ENCODE results near the gene SLC6A17. TPM values are rescaled to one million over a fixed set of nuclear protein-coding genes. Genes with fewer than 3 reads are reported as not detected.

The SLC6A17 gene
- total RNA-seq, 2 experiments from 2014 or later, result 0.04 to 0.10 TPM

DNA sequence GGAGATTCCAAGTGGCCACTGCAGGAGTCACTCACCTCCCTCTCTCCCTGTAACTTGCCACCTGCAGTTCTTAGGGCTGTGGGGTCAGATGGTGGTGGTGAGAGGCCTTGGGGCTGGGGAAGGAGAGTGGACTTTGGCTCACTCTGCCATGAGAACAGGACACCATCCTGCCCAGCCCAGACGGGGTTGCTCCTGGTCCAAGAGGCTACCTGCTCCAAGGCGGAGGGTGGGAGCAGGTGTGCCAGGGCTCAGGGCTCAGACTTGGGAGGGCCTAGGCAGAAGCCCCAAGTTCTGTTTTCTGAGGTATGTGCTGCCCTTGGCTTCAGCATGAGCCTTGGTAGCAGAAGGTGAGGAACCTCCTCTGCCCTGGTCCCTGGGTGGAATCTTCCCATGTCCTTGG lies 48.5 kb downstream of the SLC6A17 start:
- DNase-seq, result no peak
- H3K27me3 Mint-ChIP-seq, result no peaks in the 10 kb centered on the region
- no peak overlapping the region for H3K4me3 Mint-ChIP-seq
- no peaks in the 10 kb centered on the region for H3K9me3 Mint-ChIP-seq
- no peak overlapping the region for H3K27ac Mint-ChIP-seq
- H3K36me3 Mint-ChIP-seq, result no peaks in the 10 kb centered on the region
- H3K4me1 Mint-ChIP-seq, result peaks cover 11% of the 10 kb centered on the region

DNA sequence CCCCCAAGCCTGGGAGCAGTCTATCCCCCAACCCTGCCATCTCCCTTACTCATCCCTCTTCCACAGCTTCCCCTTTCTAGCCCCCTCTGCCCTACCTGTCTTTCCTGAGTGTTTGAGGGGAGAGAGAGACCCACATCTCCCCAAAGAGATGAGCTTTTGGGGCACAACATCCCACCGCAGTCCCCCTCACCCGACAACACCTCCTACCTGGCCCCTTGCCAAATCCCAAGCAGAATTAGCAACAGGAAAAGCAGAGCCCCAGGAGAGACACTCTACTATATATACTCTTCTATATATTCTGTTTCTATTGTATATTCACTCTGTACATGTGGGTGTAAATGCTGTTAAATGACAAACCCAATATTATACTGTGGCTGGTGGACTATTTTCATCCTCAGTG lies 49.9 kb downstream of the SLC6A17 start:
- H3K27ac Mint-ChIP-seq, result no peak overlapping the region
- no peaks in the 10 kb centered on the region for H3K9me3 Mint-ChIP-seq
- DNase-seq, result no peak
- H3K4me1 Mint-ChIP-seq, result peaks cover 12% of the 10 kb centered on the region
- no peaks in the 10 kb centered on the region for H3K27me3 Mint-ChIP-seq
- H3K36me3 Mint-ChIP-seq, result no peaks in the 10 kb centered on the region
- no peak overlapping the region for H3K4me3 Mint-ChIP-seq

DNA sequence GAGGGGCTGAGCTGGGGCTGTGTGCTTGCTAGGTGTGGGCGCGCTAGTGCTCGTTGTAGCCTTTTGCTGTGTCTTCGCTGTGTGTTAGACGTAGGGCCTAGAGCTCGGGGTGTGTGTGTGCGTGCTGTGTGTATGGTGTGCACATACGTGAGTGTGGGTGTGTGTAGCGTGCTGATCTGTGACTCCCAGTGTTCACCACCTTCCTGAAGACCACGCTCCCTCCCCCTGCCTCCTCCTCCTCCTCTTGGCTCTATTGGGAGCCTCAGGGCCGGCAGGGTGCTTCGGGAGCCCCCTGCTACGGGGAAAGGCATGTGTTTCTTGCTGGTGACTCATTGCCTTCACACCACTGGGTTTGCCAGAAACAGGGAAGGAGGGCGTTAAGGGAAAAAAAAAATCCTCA lies 50.4 kb downstream of the SLC6A17 start:
- Mint-ChIP-seq H3K27ac (no peak overlapping the region), H3K27me3 (no peaks in the 10 kb centered on the region), H3K4me1 (peaks cover 12% of the 10 kb centered on the region), H3K36me3 (no peaks in the 10 kb centered on the region), H3K9me3 (no peaks in the 10 kb centered on the region), H3K4me3 (no peak overlapping the region)
- DNase-seq, result no peak

DNA sequence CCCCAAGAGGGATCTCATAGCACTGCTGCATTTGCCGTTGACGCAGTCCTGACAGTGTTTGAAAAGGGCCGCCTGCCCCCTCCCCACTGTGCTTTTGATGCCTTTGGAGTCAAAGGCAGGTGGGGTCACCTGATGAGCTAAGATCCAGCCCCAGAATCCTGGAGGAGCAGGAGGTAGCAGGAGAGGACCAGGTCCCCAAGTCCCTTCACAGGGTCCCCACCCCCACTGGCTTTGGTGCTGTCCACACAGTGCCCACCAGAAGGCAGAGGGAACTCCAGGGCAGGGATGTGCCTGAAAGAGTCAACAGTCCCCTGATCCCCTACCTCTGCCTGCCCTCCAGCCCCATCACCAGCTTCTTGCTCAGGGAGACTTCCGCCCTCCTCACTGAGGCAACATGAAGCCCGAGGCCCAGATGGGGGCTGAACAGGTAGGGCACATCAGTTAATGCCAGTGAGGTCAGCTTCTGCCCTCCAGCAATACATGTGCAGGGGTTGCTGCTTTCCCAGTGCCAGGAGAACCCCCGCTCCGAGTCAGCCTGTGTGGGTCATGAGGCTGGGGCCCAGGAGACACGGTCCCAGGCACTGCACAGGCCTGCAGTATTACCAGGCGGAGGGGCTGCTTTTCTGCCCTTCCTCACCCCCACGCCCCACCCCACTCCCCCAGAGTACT lies 51.0 kb downstream of the SLC6A17 start:
- Mint-ChIP-seq H3K27me3 (no peaks in the 10 kb centered on the region), H3K4me3 (no peak overlapping the region), H3K27ac (no peak overlapping the region), H3K4me1 (peaks cover 12% of the 10 kb centered on the region), H3K36me3 (no peaks in the 10 kb centered on the region), H3K9me3 (no peaks in the 10 kb centered on the region)
- DNase-seq, result no peak

DNA sequence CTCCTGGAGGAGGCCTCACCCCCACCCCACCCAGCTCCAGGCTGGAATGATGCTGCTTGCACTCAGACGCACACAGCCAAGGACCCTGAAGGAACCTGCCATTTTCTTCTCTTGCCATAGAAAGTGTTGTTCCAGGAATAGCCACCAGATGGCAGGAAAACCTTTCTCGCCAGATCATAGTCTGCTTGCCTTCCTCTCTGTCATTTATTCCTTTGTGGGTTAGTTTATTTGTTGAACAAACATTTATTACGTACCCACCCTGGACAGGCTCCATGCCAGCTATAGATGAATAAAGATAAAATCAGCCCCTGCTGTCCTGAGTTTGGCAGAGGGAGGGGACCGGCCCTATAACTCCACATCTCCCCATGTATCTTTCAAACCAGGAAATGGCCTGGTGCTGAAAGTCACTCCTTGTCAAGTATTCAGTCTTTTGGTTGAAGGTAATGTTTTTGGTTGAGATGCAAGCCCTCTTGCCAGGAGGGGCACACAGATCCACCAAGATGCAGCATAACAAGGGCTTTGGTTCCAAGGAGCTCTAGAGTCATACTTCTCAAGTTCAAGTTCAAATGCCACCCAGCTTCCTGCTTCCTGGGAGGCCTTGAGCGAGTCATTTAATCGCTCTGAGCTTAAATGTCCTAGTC lies 52.8 kb downstream of the SLC6A17 start:
- Mint-ChIP-seq H3K9me3 (no peaks in the 10 kb centered on the region), H3K4me3 (no peak overlapping the region), H3K36me3 (no peaks in the 10 kb centered on the region), H3K27me3 (no peaks in the 10 kb centered on the region), H3K27ac (peak overlapping the region; percentile 87), H3K4me1 (peaks cover 22% of the 10 kb centered on the region)
- DNase-seq, result peak; percentile 64

DNA sequence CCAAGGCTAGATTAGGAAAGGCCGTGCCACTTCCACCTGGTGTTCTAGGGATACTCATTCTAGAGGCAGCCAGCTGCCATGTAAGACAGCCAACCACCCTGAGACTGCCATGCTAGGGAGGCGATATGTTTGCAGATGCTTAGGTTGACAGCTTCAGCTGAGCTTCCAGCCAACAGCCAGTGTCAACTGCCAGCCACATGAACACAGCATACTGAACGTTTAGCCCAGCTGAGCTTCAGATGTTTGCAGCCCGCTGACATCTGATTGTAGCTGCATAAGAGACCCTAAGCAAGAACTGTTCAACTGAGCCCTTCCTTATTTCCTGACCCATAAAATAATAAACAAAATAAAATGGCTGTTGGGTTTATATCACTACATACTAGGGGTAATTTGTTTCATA lies 54.9 kb downstream of the SLC6A17 start:
- Mint-ChIP-seq H3K27ac (no peak overlapping the region), H3K27me3 (no peaks in the 10 kb centered on the region), H3K36me3 (no peaks in the 10 kb centered on the region), H3K4me1 (peaks cover 35% of the 10 kb centered on the region), H3K4me3 (no peak overlapping the region), H3K9me3 (no peaks in the 10 kb centered on the region)
- DNase-seq, result no peak

DNA sequence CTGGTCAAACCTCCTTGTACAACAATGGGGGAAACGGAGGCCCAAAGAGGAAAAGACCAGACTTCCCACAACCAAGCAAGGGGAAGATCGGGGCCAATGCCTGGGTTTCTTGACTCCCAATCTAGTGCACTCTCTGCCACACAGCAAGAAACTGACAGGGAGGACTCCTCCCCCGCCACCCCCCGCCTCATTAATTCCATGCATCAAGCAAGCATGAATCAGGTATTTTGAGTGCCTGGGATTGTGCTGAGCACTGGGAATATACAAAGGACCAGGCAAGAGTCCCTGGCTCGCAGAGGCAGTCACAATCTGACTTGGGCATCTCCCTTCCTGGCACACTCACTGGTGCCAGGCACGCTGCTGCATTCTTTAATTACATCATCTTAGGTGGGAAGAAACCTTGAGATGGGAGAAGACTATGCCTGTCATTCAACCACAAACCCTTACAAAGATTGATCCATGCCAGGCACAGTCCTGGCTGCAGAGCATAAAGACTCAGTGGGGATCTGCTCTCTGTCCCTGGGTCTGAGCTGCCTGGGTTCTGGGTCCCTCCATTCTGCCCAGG lies 55.4 kb downstream of the SLC6A17 start:
- H3K36me3 Mint-ChIP-seq, result no peaks in the 10 kb centered on the region
- H3K4me3 Mint-ChIP-seq, result no peak overlapping the region
- no peaks in the 10 kb centered on the region for H3K9me3 Mint-ChIP-seq
- DNase-seq, result no peak
- H3K4me1 Mint-ChIP-seq, result peaks cover 35% of the 10 kb centered on the region
- H3K27ac Mint-ChIP-seq, result no peak overlapping the region
- H3K27me3 Mint-ChIP-seq, result no peaks in the 10 kb centered on the region

DNA sequence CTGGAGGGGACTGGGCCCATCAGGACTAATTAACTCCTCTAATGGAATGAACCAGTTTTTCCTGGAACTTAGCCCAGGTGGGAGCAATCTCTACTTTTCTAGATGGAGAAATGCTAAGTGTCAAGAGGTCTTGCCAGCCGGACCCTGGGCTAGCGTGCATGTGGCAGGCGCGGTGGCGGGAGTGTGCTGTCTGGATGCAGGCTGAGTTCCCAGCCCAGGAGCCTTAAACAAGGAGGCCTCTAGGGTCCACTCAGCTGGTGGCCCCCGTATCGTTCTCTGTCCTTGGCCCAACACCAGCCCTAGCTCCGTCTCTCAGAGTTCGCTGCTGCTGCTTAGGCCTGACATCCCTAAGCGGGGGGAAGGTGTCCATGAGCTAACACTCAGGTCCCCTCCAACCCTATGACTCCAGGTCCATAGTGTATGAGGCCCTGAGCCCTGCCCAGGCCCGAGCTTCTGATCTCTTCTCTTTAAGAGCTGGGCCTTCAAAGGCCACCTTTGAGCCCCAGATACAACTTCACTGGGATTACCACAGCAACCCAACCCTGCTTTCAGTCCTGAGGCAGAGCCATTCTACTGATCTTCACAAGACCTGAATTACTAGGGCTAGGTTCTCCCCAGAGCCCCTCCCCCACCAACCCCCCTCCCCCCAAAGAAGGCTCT lies 56.1 kb downstream of the SLC6A17 start:
- H3K27me3 Mint-ChIP-seq, result no peaks in the 10 kb centered on the region
- H3K4me1 Mint-ChIP-seq, result peaks cover 39% of the 10 kb centered on the region
- no peak overlapping the region for H3K4me3 Mint-ChIP-seq
- no peaks in the 10 kb centered on the region for H3K9me3 Mint-ChIP-seq
- H3K36me3 Mint-ChIP-seq, result no peaks in the 10 kb centered on the region
- DNase-seq, result no peak
- H3K27ac Mint-ChIP-seq, result no peak overlapping the region

DNA sequence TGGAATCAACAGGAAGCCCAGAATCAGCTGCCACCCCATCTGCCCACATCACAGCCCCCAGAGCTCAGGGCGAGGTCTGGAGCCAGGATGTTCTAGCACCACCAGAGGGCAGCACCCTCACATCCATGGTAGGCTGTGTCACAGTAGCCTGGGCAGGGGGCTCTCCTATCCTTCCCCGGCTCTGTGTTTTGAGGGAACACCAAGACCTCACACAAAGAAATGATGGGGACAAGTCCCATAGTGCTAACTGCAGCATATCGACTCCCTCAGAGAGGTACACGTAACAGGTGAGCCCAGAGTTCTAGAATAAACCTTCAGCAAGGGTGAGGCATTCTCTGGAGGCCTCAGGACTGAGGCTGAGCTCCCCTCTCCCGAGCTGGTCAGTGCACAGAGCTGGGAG lies 57.5 kb downstream of the SLC6A17 start:
- H3K27ac Mint-ChIP-seq, result peak overlapping the region; percentile 21
- H3K4me3 Mint-ChIP-seq, result no peak overlapping the region
- H3K27me3 Mint-ChIP-seq, result no peaks in the 10 kb centered on the region
- no peaks in the 10 kb centered on the region for H3K9me3 Mint-ChIP-seq
- peak; percentile 76 for DNase-seq
- H3K4me1 Mint-ChIP-seq, result peaks cover 43% of the 10 kb centered on the region
- H3K36me3 Mint-ChIP-seq, result no peaks in the 10 kb centered on the region

DNA sequence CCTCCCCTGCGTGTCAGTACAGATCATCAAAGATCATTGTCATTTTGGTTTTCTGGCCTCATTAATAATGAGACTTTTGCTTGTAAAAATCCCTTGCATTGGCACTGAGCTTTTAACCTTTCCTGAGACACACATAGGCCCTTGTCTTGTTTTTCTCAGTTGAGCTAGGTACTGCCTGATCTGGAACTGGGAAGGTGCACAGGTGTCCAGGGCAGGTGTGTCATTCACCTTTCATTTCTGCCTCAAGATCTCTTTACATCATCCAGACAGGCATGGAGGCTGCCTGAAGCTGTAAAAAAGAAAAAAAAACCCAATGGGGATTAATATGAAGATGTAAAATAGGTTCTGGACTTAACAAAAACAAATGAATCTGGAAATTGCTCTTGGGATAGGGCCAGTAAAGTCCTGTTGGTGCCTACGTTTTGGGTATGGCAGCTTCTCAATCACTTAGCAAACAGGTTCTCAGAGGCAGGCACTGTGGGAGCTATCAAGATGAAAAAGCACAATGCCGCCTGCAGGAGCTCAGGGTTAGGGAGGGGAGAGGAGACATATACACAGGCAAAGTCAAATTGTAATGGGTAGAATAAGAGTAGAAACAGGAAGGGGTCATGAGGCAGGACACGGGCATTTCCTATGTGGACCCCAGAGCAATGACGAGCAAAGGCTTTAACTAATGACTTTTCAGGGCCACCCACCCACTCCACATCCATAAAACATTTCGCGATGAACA lies 58.8 kb downstream of the SLC6A17 start:
- Mint-ChIP-seq H3K4me1 (peaks cover 42% of the 10 kb centered on the region), H3K27ac (peak overlapping the region; percentile 89), H3K36me3 (no peaks in the 10 kb centered on the region), H3K4me3 (peak overlapping the region; percentile 86), H3K27me3 (no peaks in the 10 kb centered on the region), H3K9me3 (no peaks in the 10 kb centered on the region)
- DNase-seq, result no peak

DNA sequence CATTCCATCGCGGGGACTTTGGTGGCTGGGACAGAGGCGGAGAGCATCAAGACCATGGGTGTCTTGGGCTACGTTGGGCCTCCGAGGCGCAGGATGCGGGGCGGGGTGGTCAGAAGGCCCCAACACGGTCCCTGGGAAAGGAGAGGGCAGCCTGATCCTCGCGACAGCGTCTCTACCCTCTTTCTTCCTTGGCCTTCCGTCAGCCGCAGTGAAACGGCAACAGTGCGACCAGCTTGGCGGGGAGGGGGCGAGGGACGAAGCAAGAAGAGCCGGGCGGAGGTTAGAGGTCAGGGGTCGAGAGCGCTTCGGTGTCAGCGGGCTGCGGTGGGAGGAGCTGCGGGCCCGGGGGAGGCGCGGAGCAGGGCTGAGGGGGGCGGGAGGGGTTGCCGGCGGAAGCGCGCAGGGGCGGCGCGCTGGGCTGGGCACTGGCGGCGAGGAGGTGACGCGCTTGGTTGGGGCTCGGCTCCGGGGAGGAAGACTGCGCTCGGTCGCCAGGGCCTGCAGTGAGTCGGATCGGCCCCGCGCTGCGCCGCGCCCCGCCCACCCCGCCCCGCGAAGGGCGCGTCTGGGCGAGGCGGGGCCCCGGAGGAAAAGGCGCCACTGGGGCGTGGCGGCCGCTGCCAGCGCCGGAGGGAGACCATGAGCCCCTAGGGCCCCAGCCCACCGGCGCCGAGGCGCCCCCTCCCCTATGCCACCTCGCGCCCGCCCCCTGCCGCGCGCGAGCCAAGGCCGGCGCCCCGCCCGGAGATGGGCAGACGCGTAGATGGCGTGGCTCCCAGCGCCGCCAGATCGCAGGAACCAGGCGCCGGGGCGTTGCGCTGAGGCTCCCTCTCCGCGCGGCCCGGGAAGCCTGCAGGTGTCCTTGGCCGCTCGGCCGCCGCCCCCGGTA lies 59.7 kb downstream of the SLC6A17 start, which contains the start of gene KCNC4:
TSS of gene KCNC4 (plus strand) at position 600 of the 889 bp plus-strand sequence. CDS start 1,186 bp downstream, outside the sequence.
- peak; percentile 93 for DNase-seq
- Mint-ChIP-seq H3K27me3 (no peaks in the 10 kb centered on the region), H3K36me3 (no peaks in the 10 kb centered on the region), H3K27ac (peak within 1 kb of the TSS; percentile 89), H3K4me1 (peaks cover 49% of the 10 kb centered on the region), H3K4me3 (peak within 1 kb of the TSS; percentile 87), H3K9me3 (no peaks in the 10 kb centered on the region)

DNA sequence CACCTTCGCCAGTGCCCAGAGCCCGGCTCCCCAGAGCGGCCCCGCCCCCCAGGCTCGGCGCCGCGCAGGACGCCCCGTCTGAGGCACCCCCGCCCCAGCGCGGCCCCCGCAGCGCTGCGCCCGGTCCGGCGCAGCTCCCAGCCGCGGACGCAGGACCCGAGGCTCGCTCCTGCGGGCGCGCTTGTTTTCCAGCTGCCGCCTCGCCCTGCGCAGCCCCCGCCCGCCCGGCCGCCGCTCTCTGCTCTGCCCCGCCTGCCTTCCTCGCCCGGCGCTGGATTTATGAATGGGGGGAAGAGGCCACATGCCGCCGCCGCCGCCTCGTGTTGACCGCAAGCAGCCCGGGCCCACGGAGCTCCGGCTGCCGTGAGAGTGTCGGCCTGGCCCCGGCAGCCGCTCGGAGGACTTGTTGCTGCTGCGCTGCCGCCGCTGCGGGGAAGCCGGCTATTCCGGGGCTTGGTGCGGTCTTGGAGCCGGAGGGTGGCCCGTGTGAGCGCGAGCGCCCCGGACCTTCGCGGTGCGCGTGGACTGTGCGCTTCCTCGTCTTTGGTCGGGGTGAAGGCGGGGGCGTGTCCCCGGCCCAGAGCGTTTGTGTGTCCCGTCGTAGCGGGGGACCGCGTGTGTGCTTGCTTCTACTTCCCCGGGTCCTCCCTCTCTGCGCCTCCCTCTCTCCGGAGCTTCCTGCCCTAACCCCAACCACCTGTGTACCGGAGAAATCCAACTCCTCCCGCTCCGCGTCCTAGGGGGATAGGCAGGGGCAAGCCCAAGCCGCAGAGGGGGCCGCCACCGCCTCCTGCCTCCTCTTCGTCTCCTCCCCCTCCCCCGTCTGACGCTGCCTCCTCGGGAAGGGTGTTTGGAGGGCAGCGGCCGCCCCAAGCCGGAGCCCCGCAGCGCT lies 60.6 kb downstream of the SLC6A17 start:
- Mint-ChIP-seq H3K4me3 (peak overlapping the region; percentile 87), H3K27me3 (no peaks in the 10 kb centered on the region), H3K4me1 (peaks cover 51% of the 10 kb centered on the region), H3K36me3 (no peaks in the 10 kb centered on the region), H3K9me3 (no peaks in the 10 kb centered on the region), H3K27ac (peak overlapping the region; percentile 80)
- DNase-seq, result peak; percentile 60

DNA sequence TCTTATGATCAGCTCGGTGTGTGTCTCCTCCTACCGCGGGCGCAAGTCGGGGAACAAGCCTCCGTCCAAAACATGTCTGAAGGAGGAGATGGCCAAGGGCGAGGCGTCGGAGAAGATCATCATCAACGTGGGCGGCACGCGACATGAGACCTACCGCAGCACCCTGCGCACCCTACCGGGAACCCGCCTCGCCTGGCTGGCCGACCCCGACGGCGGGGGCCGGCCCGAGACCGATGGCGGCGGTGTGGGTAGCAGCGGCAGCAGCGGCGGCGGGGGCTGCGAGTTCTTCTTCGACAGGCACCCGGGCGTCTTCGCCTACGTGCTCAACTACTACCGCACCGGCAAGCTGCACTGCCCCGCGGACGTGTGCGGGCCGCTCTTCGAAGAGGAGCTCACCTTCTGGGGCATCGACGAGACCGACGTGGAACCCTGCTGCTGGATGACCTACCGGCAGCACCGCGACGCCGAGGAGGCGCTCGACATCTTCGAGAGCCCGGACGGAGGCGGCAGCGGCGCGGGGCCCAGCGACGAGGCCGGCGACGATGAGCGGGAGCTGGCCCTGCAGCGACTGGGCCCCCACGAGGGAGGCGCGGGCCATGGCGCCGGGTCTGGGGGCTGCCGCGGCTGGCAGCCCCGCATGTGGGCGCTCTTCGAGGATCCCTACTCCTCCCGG lies 61.3 kb downstream of the SLC6A17 start:
- peak overlapping the region; percentile 87 for H3K4me3 Mint-ChIP-seq
- H3K27ac Mint-ChIP-seq, result peak overlapping the region; percentile 80
- DNase-seq, result peak; percentile 49
- peaks cover 54% of the 10 kb centered on the region for H3K4me1 Mint-ChIP-seq
- H3K27me3 Mint-ChIP-seq, result no peaks in the 10 kb centered on the region
- no peaks in the 10 kb centered on the region for H3K36me3 Mint-ChIP-seq
- H3K9me3 Mint-ChIP-seq, result no peaks in the 10 kb centered on the region
